Dermis microvascular lymphatic vessel endothelial cell (primary cell): Measurements from ENCODE around the gene NOC3L. TPM values are rescaled to one million over a fixed set of nuclear protein-coding genes. Genes with fewer than 3 reads are reported as not detected.
A peak's percentile ranks its signal among the peaks of the same experiment; 100 is the strongest.
"Not testable (repeated sequence)": the region's sequence is repeated elsewhere in the genome, so short reads cannot be mapped to it uniquely, and the experiment has no call there.

ENCODE experiments used
- DNase-seq, 2 donors: peaks; one replicate each; pipeline versions ENCODE4 v3.0.0 to v3.0.0-alpha.2; 2010; ENCODE audit warnings: low read depth in 2 of 2
- total RNA-seq: library from RNA; depleted of rRNA; stranded (reverse); fragments of >200 nt; gene quantifications from 2 replicates; pipeline ENCODE4 v1.2.1, GENCODE V29; 2014

NOC3L gene, protein sequence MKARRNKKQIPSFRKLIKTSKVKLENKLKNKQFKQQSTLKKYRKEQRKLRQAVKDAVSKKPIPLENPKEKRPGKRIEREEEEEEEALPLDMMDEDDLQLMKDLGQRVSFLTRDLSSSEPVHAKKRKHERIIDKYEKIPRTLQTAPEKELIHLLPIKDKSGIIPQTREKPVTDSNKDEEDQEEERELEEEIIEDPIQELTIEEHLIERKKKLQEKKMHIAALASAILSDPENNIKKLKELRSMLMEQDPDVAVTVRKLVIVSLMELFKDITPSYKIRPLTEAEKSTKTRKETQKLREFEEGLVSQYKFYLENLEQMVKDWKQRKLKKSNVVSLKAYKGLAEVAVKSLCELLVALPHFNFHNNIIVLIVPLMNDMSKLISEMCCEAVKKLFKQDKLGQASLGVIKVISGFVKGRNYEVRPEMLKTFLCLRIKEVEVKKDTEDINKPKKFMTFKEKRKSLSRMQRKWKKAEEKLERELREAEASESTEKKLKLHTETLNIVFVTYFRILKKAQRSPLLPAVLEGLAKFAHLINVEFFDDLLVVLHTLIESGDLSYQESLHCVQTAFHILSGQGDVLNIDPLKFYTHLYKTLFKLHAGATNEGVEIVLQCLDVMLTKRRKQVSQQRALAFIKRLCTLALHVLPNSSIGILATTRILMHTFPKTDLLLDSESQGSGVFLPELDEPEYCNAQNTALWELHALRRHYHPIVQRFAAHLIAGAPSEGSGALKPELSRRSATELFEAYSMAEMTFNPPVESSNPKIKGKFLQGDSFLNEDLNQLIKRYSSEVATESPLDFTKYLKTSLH
- total RNA-seq = 16.3 and 19.1 TPM in 2 replicates

DNA sequence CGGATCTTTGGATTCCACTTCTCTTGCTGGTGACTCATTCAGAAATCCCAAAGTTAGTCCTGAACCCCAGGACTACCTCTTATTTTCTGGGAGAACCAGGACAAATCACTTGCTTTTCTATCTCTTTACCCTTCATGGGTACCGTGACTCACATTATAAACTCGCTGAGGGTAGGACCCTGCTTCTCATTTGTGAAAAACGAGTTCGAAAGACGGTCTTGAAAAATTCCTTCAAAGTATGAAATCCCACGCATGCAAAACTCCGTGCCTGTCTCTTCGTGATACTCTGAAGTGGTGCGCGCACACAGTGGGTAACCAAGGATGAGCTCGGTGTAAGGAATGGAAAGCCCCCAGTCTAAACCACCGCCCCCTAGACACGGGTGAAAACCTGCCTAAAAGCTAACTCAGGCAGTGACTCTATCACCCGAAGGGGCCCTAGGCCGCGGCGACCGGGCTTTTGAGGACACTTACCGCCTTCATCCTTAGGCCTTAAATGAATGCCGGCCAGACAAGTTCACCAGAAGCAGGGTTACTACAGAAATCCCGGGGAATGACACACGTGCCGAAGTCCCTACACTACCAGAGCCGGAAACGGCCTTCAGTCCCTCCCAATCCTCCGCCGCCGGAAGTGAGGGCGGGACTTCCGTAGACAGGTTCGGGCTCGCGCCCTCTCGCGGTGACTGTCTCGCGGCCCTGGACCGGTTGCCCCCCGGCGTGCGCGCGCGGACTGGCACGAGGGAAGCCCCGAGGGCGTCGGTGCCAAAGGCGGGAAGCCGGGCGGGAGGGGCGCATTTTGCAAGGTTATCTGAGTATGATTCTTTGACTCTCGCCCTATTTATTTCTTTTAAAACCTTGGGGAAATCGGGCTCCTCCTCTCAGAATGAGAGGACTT is at the start of gene NOC3L:
NOC3L (minus strand) TSS at position 580 of the 891 bp plus-strand sequence; CDS start at position 479, 101 bp downstream.
- DNase-seq = peak; percentile 91 to 95

DNA sequence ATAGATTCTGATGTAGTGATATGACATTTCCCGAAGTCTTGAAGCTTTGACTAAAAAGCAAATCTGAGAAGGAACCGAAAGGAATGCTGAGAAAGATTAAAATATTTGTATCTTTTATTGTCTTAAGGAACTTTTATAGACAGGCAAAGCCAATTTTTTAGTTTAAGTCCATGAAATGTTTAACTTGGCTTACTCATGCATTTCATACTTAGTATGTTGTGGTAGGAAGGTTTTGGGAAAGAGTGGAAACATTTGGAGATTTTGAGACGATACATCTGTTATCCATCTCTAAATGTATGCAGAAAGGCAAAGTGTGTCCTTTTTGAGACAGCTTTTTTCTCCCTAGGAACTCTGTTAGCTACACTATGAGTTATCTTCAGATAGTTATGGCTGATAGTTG is 49.7 kb upstream of the NOC3L start:
- DNase-seq = no peak

DNA sequence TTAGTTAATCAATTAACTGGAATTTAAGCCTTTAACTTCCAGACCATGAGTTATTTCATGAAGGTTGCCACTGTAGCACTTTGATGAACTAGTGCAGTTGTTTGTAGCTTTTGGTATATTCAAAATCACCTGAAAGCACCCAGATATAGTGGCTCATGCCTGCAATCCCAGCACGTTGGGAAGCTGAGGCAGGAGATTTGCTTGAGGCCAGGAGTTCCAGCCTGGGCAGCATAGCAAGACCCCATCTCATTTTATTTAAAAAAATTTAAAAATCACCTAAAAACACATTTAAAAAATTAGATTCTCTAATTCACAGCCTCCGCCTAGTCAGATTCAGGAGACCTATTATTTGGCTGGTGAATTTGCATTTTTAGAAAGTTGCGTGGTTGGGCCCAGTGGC is 48.6 kb upstream of the NOC3L start:
- no peak for DNase-seq

DNA sequence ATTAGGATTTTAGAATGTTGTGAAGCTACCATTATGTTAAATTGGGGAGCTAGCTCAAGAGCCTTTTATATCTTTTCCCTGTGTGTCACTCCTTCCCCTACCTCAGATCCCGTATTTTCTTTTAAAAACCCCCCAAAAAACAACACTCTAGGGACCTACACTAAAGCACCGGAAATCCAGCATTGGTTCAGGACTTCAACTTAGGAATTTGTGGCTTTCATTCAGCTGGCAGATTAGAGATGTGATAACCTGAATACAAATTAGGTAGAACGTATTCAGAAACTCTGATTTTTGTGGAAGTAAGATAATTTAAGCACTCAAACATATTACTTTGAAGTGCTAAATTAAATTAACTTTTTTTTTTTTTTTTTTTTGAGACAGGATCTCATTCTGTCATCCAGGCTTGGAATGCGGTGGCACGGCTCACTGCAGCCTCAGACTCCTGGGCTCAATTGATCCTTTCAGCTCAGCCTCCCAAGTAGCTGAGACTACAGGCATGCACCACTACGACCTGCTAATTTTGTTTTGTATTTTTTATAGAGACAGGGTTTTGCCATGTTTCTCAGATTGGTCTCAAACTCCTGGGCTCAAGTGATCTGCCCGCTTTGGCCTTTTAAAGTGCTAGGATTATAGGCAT is 46.4 kb upstream of the NOC3L start:
- DNase-seq = peak in 1 of 2 donors; percentile 17

- no peak for DNase-seq
Measured at GRCh38 chr10:94407668-94408067, 44.9 kb upstream of the NOC3L start.

DNA sequence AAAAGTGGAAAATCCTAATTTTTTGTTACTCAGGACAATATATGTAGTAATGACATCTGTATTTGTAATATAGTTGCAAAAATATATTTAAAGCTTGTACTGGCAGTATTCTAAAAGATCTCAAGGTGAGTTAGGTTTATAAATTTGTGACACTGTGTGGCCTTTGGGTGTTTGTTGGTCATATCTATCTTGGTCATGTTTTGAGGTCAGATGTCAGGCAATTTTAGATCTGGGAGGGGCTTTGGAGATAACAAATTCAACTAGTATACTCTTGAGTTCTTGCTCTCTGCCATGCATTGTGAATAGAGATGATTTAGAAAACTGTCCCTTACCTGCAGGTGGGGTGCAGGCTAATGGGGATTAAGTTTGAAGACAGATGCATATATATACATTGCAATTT is 42.7 kb upstream of the NOC3L start:
- DNase-seq = no peak

- DNase-seq = peak; percentile 78 to 91
Measured at GRCh38 chr10:94403380-94404213, 40.9 kb upstream of the NOC3L start.

DNA sequence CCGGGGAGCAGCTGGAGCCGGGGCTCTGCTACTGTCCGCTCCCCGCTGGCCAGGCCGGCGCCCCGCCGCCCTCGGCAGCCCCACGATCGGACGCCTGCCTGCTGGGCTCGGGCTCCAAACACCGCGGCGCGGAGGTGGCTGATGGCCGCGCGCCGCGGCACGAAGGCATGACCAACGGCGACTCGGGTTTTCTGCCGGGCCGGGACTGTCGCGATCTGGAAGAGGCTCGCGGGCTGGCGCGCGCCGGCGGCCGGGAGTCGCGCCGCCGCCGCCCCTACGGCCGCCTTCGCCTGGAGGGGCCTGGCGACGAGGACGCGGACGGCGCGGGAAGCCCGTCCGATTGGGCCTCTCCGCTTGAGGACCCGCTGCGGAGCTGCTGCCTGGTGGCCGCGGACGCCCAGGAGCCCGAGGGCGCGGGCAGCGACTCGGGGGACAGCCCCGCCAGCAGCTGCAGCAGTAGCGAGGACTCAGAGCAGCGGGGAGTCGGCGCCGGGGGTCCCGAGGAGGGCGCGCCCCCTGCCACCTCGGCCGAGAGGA is 40.2 kb upstream of the NOC3L start:
- peak in 1 of 2 donors; percentile 44 for DNase-seq

- peak; percentile 94 to 97 for DNase-seq
Measured at GRCh38 chr10:94402204-94402842, 39.6 kb upstream of the NOC3L start, which contains the start of gene TBC1D12. TBC1D12 (plus strand) TSS chr10:94402541; CDS start chr10:94402614, 73 bp downstream.

DNA sequence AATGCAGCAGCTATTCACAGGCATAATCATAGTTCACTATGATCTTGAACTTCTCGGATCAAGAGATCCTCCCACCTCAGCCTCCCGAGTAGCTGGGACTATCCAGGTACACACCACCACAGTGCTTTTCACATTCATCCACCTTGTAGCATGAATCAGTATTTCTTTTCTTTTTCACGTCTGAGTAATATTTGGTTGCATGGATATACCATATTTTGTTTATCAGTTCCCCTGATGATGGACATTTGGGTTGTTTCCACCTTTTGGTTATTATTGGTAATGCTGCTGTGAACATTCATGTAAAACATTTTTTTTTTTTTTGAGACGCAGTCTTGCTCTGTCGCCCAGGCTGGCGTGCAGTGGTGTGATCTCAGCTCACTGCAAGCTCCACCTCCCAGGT is 36.0 kb upstream of the NOC3L start:
- no peak for DNase-seq

DNA sequence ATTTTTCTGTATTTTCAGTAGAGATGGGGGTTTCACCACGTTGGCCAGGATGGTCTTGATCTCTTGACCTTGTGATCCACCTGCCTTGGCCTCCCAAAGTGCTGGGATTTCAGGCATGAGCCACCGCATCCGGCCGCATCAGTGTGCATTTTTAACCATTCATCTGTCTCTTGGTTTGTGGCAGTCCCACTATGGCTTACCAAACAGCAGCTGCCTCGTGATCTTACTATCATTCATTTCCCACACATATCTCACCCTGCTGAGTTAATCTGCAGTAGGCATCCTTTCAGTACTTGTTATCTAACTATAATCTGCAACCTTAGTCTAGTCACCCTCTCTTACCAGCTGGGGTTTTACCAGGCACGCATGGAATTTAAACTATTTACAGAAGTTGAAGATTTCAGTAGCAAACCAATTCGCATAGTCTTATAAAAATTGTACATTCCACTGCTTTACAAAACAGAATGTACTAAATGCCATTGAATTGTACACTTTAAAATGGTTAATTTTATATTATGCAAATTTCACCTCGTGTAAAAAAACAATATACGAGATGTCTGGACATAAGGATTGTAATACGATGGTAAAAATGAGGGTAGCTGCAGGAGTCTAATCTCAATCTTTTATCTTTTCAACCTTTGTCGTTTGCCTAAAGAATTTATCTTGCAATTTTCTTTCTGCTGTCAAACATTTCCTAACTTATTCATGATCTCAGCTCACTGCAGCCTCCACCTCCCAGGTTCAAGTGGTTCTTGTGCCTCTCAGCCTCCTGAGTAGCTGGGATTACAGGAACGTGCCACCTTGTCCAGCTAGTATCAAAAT is 35.0 kb upstream of the NOC3L start:
- DNase-seq = no peak

- DNase-seq = not testable (repeated sequence)
Measured at GRCh38 chr10:94392117-94392516, 29.4 kb upstream of the NOC3L start.

- DNase-seq = not testable (repeated sequence)
Measured at GRCh38 chr10:94385733-94386132, 23.0 kb upstream of the NOC3L start.

DNA sequence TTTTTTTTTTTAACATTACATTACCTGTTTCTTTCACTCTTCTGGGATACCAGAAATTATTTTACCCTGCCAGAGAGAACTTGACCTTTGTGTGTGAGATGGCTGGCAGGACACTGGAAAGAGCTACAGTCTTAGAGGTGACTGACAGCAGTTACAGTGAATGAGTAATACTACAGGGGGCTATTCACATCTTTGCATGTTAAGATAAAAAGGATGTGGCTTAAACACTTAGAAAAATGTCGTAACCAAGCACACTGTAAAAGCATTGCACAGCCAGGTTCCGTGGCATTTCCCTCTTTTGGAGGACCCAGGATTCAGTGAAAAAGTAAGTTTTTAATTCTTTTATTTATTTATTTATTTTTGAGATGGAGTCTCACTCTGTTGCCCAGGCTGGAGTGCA is 20.8 kb upstream of the NOC3L start:
- DNase-seq = no peak

DNA sequence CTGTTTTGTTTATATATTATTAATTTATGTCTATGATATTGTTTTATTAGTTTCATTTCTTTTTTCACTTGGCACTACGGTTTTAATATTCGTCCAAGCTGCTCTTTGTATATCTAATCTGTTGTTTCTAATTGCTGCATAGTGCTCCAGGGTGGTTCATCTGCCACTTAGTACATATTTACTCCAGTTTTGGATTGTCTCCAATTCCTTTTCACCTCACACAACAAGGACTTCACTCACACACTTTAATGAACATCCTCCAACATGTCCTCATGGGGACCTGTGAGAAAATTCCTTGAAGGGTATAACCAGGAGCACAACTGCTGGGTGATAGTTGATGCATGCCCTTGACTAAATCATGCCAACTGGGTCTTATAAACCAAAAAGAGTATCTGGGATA is 14.1 kb upstream of the NOC3L start:
- DNase-seq = no peak

DNA sequence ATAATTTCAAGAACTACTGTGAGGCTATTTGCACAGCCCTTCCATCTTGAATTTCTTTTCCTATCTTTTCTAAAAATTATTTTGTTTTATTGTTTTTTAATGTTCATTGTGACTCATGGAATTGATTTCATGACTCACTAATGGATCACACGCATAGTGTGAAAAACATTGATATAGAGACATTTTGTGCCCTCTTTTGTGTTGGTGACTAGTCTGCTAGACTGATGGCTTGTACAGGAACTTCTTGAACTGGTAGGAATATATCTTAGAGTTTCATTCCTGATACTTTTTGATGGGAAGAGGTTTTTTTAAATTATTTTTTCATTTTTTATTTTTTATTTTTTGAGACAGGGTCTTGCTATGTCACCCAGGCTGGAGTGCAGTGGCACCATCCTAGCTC is 12.6 kb upstream of the NOC3L start:
- no peak for DNase-seq

- no peak for DNase-seq
Measured at GRCh38 chr10:94370501-94370900, 7.8 kb upstream of the NOC3L start.

DNA sequence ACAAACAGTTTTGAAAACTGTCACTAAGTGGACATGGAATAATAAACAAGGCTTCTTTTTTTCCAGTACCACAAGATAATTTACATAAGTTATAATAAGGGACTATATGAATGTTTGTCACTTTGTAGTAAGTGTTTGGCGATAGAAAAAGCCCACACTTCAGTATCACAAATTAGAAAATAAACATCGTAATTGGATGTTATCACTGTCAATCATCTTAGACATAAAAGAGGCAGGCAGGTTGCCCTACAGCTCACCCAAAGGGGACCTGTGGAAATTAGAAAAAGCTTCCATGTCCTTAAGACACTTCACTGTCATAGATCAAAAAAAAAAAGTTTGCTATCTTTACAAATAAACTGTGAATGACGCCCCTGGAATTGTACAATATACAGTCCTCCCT is 3.6 kb upstream of the NOC3L start:
- no peak for DNase-seq
